Neural progenitor cell (in vitro differentiated cells): Measurements from ENCODE around the gene ZNF628. TPM values are rescaled to one million over a fixed set of nuclear protein-coding genes. Genes with fewer than 3 reads are reported as not detected.

Experiments
- DNase-seq: peaks from one replicate; pipeline ENCODE4 v3.0.0-alpha.2; 2016; ENCODE audit warnings: low spot score
- H2AFZ ChIP-seq: fragments of 200-600 bp; sonication (generic); replicated peaks from 2 replicates; pipeline ENCODE4 v1.6.1; 2016; ENCODE audit warnings: antibody characterized with exemption
- H3F3A ChIP-seq: fragments of 200-600 bp; sonication (generic); 2 replicates; pipeline ENCODE4 v1.6.1; 2016; ENCODE audit warnings: antibody characterized with exemption, low read depth
- H3K27ac ChIP-seq: fragments of 200-600 bp; sonication (generic); 2 replicates; pipeline ENCODE4 v1.5.1; 2016; ENCODE audit warnings: mild to moderate bottlenecking
- H3K27me3 ChIP-seq: fragments of 200-600 bp; sonication (generic); 2 replicates; pipeline ENCODE4 v1.6.1; 2016; ENCODE audit warnings: mild to moderate bottlenecking, moderate library complexity
- H3K36me3 ChIP-seq: fragments of 200-600 bp; sonication (generic); 2 replicates; pipeline ENCODE4 v1.5.1; 2016
- H3K4me1 ChIP-seq: fragments of 200-600 bp; sonication (generic); 2 replicates; pipeline ENCODE4 v1.6.1; 2016; ENCODE audit warnings: mixed run types
- H3K4me2 ChIP-seq: fragments of 200-600 bp; sonication (generic); 2 replicates; pipeline ENCODE4 v1.6.1; 2016
- H3K4me3 ChIP-seq: fragments of 200-600 bp; sonication (generic); 2 replicates; pipeline ENCODE4 v1.5.1; 2016
- H3K79me2 ChIP-seq: fragments of 200-600 bp; sonication (generic); 2 replicates; pipeline ENCODE4 v1.6.1; 2016; ENCODE audit warnings: low read depth
- H3K9ac ChIP-seq: fragments of 200-600 bp; sonication (generic); 2 replicates; pipeline ENCODE4 v1.6.1; 2016
- H3K9me3 ChIP-seq: fragments of 200-600 bp; sonication (generic); 2 replicates; pipeline ENCODE4 v1.5.1; 2016; ENCODE audit warnings: low read depth
- H4K20me1 ChIP-seq: fragments of 200-600 bp; sonication (generic); 2 replicates; pipeline ENCODE4 v1.6.1; 2016; ENCODE audit warnings: low read depth
- H3K27ac Mint-ChIP-seq: 3 replicates; pipeline ENCODE4 v1.8.0; 2021; ENCODE audit warnings: mixed read lengths
- H3K27me3 Mint-ChIP-seq: 2 replicates; pipeline ENCODE4 v1.8.0; 2022; ENCODE audit warnings: low read depth, mild to moderate bottlenecking, inconsistent platforms, moderate library complexity, mixed read lengths; ENCODE audit not compliant: insufficient read depth
- H3K36me3 Mint-ChIP-seq: 3 replicates; pipeline ENCODE4 v1.8.0; 2021; ENCODE audit warnings: mixed read lengths
- H3K4me1 Mint-ChIP-seq: 3 replicates; pipeline ENCODE4 v1.8.0; 2021; ENCODE audit warnings: mixed read lengths
- H3K4me3 Mint-ChIP-seq: 3 replicates; pipeline ENCODE4 v1.8.0; 2021; ENCODE audit warnings: mild to moderate bottlenecking, moderate library complexity, mixed read lengths
- H3K9me3 Mint-ChIP-seq: 3 replicates; pipeline ENCODE4 v1.8.0; 2020; ENCODE audit warnings: mixed read lengths
- CTCF ChIP-seq: fragments of 200-600 bp; sonication (generic); IDR thresholded peaks from 2 replicates; pipeline ENCODE4 v1.5.1; 2017; ENCODE audit warnings: antibody characterized with exemption, mild to moderate bottlenecking
- EZH2 ChIP-seq: fragments of 200-600 bp; sonication (generic); IDR thresholded peaks from 2 replicates; pipeline ENCODE4 v1.6.1; 2017; ENCODE audit warnings: antibody characterized with exemption, mild to moderate bottlenecking, moderate library complexity
- EZH2phosphoT487 ChIP-seq: fragments of 200-600 bp; sonication (generic); IDR thresholded peaks from 2 replicates; pipeline ENCODE4 v1.6.1; 2017; ENCODE audit warnings: antibody characterized with exemption
- total RNA-seq: library from RNA; depleted of rRNA; stranded (reverse); fragments of >200 nt; gene quantifications from 2 replicates; pipeline ENCODE4 v1.2.3, GENCODE V29; 2015; ENCODE audit warnings: low replicate concordance

The ZNF628 gene
- total RNA-seq, 1 donor from 2014 or later, result not detected

DNA sequence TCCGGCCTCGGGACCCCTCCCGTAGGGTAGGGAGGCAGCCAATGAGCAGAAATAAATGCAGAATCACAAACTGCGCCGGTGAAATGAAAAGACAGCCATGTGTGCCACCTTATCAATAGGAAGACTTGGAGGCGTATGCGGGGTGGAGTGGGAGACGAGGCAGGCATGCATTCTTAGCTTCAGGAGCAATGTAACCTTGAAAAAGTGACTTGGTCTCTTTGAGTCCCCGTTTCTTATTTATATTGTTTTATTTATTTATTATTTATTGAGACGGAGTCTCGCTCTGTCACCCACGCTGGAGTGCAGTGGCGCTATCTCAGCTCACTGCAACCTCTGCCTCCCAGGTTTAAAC is 27.8 kb downstream of the ZNF628 start:
- no peaks in the 10 kb centered on the region for H4K20me1 ChIP-seq
- no peak overlapping the region for H3K4me3 Mint-ChIP-seq
- H3K27me3 Mint-ChIP-seq, result peaks cover 12% of the 10 kb centered on the region
- H3K4me1 Mint-ChIP-seq, result peaks cover 7% of the 10 kb centered on the region
- no peaks in the 10 kb centered on the region for H3K4me1 ChIP-seq
- no peaks in the 10 kb centered on the region for H3K36me3 ChIP-seq
- DNase-seq, result no peak
- H3F3A ChIP-seq, result no peaks in the 10 kb centered on the region
- H3K27ac Mint-ChIP-seq, result no peak overlapping the region
- H3K36me3 Mint-ChIP-seq, result peaks cover 9% of the 10 kb centered on the region
- peaks cover 35% of the 10 kb centered on the region for H3K27me3 ChIP-seq
- H3K79me2 ChIP-seq, result no peaks in the 10 kb centered on the region
- no peak for TF ChIP-seq CTCF
- no peak for TF ChIP-seq EZH2phosphoT487
- TF ChIP-seq EZH2, result no peak
- no peak overlapping the region for H3K9ac ChIP-seq
- H3K4me2 ChIP-seq, result no peak overlapping the region
- no peak overlapping the region for H2AFZ ChIP-seq
- H3K27ac ChIP-seq, result no peak overlapping the region
- H3K9me3 ChIP-seq, result no peaks in the 10 kb centered on the region
- no peak overlapping the region for H3K4me3 ChIP-seq
- peaks cover 14% of the 10 kb centered on the region for H3K9me3 Mint-ChIP-seq

DNA sequence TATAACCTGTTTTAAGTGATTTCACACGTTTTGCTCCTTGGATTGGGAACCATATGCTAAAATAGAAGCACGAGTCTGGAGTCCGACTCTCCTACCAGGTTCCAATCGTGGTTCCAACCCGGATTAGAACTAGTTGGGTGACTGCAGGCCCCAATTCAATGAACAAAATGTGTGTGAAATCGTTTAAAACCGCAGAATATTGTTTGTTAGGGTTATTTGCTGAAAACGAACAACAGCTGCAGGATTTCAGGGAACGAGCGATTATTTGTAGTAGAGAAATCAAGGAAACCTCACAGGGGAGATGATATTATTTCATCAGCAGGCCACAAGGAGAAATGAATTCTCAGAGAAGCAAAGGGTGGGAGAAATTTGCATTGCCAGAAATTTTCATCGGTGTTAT is 28.6 kb downstream of the ZNF628 start:
- H3K36me3 Mint-ChIP-seq, result peaks cover 9% of the 10 kb centered on the region
- H2AFZ ChIP-seq, result no peak overlapping the region
- H3K4me3 Mint-ChIP-seq, result no peak overlapping the region
- H4K20me1 ChIP-seq, result no peaks in the 10 kb centered on the region
- H3K4me1 ChIP-seq, result no peaks in the 10 kb centered on the region
- no peaks in the 10 kb centered on the region for H3F3A ChIP-seq
- peaks cover 7% of the 10 kb centered on the region for H3K4me1 Mint-ChIP-seq
- H3K27me3 Mint-ChIP-seq, result peaks cover 12% of the 10 kb centered on the region
- no peak overlapping the region for H3K4me3 ChIP-seq
- H3K79me2 ChIP-seq, result no peaks in the 10 kb centered on the region
- no peak overlapping the region for H3K4me2 ChIP-seq
- TF ChIP-seq EZH2, result no peak
- no peak for TF ChIP-seq EZH2phosphoT487
- no peak for TF ChIP-seq CTCF
- no peak overlapping the region for H3K27ac Mint-ChIP-seq
- H3K9me3 Mint-ChIP-seq, result peaks cover 14% of the 10 kb centered on the region
- H3K27me3 ChIP-seq, result peaks cover 35% of the 10 kb centered on the region
- no peak overlapping the region for H3K27ac ChIP-seq
- H3K9me3 ChIP-seq, result no peaks in the 10 kb centered on the region
- H3K36me3 ChIP-seq, result no peaks in the 10 kb centered on the region
- H3K9ac ChIP-seq, result no peak overlapping the region
- no peak for DNase-seq

DNA sequence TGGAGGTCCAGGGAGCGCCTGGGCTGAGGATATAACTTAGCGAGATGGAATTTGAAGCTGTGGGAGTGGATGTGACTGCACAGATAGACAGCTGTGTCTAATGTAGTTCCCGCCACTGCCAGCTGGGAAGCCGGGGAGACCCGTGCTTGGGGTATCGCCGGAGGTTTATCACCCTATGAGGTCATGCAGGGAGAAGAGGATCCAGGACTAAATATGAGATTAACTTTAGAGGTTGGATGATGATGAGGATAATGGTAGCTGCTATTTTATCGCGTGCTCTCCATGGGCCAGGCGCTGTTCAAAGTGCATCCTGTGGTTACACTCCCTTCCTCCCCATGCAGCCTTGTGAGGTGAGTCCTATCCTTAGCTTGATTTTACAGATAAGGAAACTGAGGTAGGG is 31.7 kb downstream of the ZNF628 start:
- Histone ChIP-seq H3K4me1 (no peaks in the 10 kb centered on the region), H3K36me3 (no peaks in the 10 kb centered on the region), H3K9ac (no peak overlapping the region), H3K4me2 (no peak overlapping the region), H3K27ac (no peak overlapping the region), H3K27me3 (peaks cover 21% of the 10 kb centered on the region), H3K4me3 (no peak overlapping the region), H4K20me1 (no peaks in the 10 kb centered on the region), H3K79me2 (no peaks in the 10 kb centered on the region), H3K9me3 (no peaks in the 10 kb centered on the region), H3F3A (no peaks in the 10 kb centered on the region), H2AFZ (no peak overlapping the region)
- TF ChIP-seq EZH2 (no peak), CTCF (no peak), EZH2phosphoT487 (no peak)
- Mint-ChIP-seq H3K9me3 (peaks cover 5% of the 10 kb centered on the region), H3K36me3 (peaks cover 3% of the 10 kb centered on the region), H3K4me3 (peak overlapping the region; percentile 56), H3K4me1 (peaks cover 7% of the 10 kb centered on the region), H3K27ac (no peak overlapping the region), H3K27me3 (peaks cover 14% of the 10 kb centered on the region)
- no peak for DNase-seq
